ENCODE measurements around the gene ADNP. TPM values are rescaled to one million over a fixed set of nuclear protein-coding genes. Genes with fewer than 3 reads are reported as not detected.

ADNP gene
- total and polyA plus RNA-seq, 12 donors = 32.4 to 76.4 (median 54.0) TPM

DNA sequence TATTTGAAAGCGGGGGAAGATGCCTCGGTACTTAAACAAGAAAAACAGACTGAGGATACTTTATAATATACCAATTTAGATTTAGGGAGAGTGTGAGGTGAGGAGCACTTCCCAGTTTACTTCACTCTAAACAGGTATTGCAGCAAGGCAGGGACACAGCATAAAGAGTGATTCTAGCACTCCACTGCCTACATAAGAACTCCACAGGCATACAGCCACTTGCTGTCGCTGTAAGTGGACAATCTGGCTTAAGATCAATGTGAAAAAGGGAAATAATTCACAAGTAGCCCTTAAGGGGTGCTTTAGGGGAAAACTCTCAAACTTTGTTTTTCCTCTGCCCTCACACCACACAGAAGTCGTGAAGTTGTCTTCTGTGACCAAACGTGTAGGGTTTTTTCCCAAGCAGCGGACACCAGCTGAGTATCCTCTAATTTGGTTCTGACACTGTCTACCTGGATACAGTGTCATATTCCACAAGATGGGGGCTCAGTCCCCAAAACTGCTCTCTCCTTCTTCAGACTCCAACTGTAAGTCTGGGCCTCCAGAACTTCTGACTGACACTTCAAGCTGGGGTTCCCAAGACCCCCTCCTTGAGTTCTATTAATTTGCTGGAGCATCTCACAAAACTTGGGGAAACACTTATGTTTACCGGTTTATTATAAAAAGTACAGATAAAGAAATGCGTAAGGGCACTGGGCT is 9.3 kb downstream of the ADNP start:
- H3K9me3 ChIP-seq (replicated peaks in 1 of 3) = no peaks in the 10 kb centered on the region
- H3K4me1 ChIP-seq (replicated peaks in 1 of 2) = peaks cover 15 to 91% of the 10 kb centered on the region in 2 donors
- intact Hi-C loops (cut with DNase I) = no loop called here
- no peak overlapping the region for H3K27ac ChIP-seq
- no peak overlapping the region for H3K4me3 ChIP-seq
- DNase-seq = no peak
- 65 to 76% (median 74%) methylated on average over 8 of the region's 8 CpGs for WGBS, 4 donors
- H3K27me3 ChIP-seq = no peaks in the 10 kb centered on the region
- H3K36me3 ChIP-seq (replicated peaks in 1 of 2) = no peaks in the 10 kb centered on the region
- no peak for TF ChIP-seq POLR2A (IDR thresholded peaks at IDR 0.05)

DNA sequence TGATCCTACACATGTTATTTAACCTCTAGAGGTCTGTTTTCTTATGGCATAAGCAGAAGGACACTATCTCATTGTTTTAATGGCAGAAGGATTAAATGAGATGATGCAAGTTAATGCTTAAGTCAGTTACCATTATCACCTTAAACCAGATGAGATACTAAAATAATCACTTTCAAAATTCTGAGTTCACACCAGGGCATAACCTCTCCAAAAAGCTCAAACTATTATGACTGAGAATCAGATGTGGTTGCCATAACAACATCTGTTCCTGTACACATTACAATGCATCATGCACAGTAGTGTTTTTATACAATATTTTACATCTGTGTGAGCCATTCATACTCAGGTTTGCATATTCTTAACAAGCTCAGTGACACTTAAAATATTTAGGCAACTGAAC is 10.2 kb downstream of the ADNP start:
- Histone ChIP-seq H3K4me3 (no peak overlapping the region), H3K27ac (no peak overlapping the region), H3K27me3 (no peaks in the 10 kb centered on the region), H3K9me3 (replicated peaks in 1 of 3) (no peaks in the 10 kb centered on the region), H3K36me3 (replicated peaks in 1 of 2) (no peaks in the 10 kb centered on the region), H3K4me1 (replicated peaks in 1 of 2) (peaks cover 21 to 91% of the 10 kb centered on the region in 2 donors)
- no peak for TF ChIP-seq POLR2A (IDR thresholded peaks at IDR 0.05)
- TF ChIP-seq, protein P1, sequence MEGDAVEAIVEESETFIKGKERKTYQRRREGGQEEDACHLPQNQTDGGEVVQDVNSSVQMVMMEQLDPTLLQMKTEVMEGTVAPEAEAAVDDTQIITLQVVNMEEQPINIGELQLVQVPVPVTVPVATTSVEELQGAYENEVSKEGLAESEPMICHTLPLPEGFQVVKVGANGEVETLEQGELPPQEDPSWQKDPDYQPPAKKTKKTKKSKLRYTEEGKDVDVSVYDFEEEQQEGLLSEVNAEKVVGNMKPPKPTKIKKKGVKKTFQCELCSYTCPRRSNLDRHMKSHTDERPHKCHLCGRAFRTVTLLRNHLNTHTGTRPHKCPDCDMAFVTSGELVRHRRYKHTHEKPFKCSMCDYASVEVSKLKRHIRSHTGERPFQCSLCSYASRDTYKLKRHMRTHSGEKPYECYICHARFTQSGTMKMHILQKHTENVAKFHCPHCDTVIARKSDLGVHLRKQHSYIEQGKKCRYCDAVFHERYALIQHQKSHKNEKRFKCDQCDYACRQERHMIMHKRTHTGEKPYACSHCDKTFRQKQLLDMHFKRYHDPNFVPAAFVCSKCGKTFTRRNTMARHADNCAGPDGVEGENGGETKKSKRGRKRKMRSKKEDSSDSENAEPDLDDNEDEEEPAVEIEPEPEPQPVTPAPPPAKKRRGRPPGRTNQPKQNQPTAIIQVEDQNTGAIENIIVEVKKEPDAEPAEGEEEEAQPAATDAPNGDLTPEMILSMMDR (IDR thresholded peaks at IDR 0.05) = no peak
- intact Hi-C loops (cut with DNase I) = no loop called here
- no peak for DNase-seq

DNA sequence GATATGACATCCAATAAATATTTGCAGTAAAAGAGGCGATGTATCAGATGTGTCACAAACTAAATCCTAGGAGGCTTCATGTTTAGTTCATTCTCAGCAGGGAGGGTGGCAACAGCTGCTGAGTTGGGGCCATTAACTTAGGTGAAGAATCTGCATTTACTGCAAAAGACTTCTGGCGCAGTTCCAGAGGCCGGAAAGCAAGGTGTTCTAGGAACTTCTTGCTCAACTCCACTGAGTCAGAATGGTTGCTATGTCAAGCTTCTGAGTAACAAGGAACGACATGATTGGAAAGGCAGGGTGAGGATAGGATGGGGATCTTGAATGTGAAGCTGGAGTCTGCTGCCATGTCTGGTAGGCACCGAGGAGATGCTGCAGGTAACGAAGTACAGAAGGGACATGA is 11.7 kb downstream of the ADNP start:
- H3K4me1 ChIP-seq (replicated peaks in 1 of 2) = peaks cover 26 to 93% of the 10 kb centered on the region in 2 donors

DNA sequence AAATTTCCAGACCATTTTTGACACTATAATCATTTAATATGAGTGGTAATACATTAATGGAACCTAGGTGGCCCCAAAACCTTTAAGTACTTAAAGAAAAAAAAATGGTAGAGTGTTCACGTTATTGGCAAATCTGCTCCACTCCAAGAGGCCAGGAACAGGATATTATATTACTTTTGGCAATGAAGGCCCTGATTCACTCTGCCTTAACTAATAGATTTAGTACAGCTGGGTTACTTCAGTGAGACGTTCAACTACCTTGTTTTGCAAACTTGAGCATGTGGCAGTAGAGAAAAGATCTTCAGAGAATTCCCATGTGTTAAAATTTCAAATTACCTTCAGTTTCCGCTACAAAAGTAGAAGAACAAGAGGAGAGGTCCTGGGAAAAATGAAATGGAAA is 12.8 kb downstream of the ADNP start:
- TF ChIP-seq, protein P1 (IDR thresholded peaks at IDR 0.05) = no peak
- no peak for TF ChIP-seq POLR2A (IDR thresholded peaks at IDR 0.05)
- no peaks in the 10 kb centered on the region for H3K27me3 ChIP-seq
- no peak overlapping the region for H3K4me3 ChIP-seq
- DNase-seq = no peak
- WGBS, 4 donors = 40 to 49% (median 44%) methylated on average over 3 of the region's 3 CpGs
- H3K4me1 ChIP-seq (replicated peaks in 1 of 2) = peaks cover 35 to 93% of the 10 kb centered on the region in 2 donors
- intact Hi-C loops (cut with DNase I) = no loop called here
- H3K36me3 ChIP-seq (replicated peaks in 1 of 2) = no peaks in the 10 kb centered on the region
- no peaks in the 10 kb centered on the region for H3K9me3 ChIP-seq (replicated peaks in 1 of 3)
- no peak overlapping the region for H3K27ac ChIP-seq

More for the DNA sequence above, 11.7 kb downstream of the ADNP start:
- intact Hi-C loops (cut with DNase I) = no loop called here
- DNase-seq = peak; percentile 36 to 83 (median 76)
- WGBS, 4 donors = 55 to 62% (median 60%) methylated on average over 6 of the region's 6 CpGs
- Histone ChIP-seq H3K9me3 (replicated peaks in 1 of 3) (no peaks in the 10 kb centered on the region), H3K27me3 (no peaks in the 10 kb centered on the region), H3K36me3 (replicated peaks in 1 of 2) (no peaks in the 10 kb centered on the region), H3K27ac (peak overlapping the region in 1 of 5 donors; percentile 20), H3K4me3 (no peak overlapping the region)
- TF ChIP-seq, protein P1 (IDR thresholded peaks at IDR 0.05) = no peak
- TF ChIP-seq POLR2A (IDR thresholded peaks at IDR 0.05) = no peak

DNA sequence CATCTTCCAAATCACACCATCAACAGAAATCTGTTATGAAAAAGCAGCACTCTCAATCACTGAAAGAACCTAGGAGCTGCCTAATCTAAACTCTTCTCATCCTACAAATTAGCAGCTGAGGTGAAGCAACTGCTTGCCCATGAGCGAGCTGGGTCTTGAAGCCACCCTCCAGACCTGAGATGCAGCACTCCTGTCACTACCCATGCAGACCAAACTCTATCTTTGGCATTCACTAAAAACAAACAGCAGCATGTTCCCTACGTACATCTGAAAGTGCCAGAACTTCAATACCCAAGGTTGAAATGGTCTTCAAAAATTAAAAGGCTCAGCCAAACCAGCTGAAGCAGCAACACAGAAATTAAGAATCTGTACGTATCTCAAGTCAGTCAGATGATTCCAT is 14.3 kb downstream of the ADNP start:
- Histone ChIP-seq H3K27ac (peak overlapping the region in 2 of 5 donors; percentile 4 to 36), H3K4me1 (replicated peaks in 1 of 2) (peaks cover 38 to 86% of the 10 kb centered on the region in 2 donors), H3K27me3 (no peaks in the 10 kb centered on the region), H3K9me3 (replicated peaks in 1 of 3) (no peaks in the 10 kb centered on the region), H3K36me3 (replicated peaks in 1 of 2) (no peaks in the 10 kb centered on the region), H3K4me3 (no peak overlapping the region)
- DNase-seq = no peak
- TF ChIP-seq, protein P1 (IDR thresholded peaks at IDR 0.05) = no peak
- TF ChIP-seq POLR2A (IDR thresholded peaks at IDR 0.05) = no peak
- intact Hi-C loops (cut with DNase I) = no loop called here
- 71 to 80% (median 73%) methylated on average over 3 of the region's 3 CpGs for WGBS, 4 donors
